GM12873 (cell line): ENCODE data around the gene SUMO3.

Experiments used
- TF ChIP-seq, protein P1 (sequence below): IDR thresholded peaks from 2 replicates; pipeline ENCODE4 v1.5.1; 2012; ENCODE audit warnings: low read depth, mild to moderate bottlenecking, moderate library complexity, low read length, control low read depth; ENCODE audit not compliant: insufficient read depth; ENCODE audit errors: missing control alignments

The SUMO3 gene

DNA sequence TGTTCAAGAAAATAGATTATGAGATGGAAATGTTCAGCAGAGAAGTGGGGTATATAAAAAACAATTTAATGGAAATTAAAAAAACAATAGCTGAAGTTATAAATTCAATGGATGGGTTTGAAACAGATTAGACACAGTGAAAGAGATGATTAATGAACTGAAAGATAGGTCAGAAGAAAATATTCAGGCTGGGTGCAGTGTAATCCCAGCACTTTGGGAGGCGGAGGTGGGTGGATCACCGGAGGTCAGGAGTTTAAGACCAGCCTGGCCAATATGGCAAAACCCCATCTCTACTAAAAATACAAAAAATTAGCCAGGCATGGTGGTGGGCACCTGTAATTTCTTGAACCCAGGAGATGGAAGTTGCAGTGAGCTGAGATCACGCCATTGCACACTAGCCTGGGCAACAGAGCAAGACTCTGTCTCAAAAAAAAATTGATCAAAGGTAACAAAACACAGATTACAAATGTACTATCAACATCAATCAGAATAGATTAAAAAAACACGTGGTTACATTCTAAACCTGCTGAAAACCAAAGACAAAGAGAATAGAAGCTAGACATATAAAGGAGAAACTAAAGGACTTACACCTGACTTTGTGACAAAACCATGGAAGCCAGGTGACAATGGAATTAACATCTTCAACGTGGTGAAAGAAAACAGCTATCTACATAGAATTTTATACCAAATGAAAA, 4.8 kb upstream of the SUMO3 start:
- TF ChIP-seq, protein P1, sequence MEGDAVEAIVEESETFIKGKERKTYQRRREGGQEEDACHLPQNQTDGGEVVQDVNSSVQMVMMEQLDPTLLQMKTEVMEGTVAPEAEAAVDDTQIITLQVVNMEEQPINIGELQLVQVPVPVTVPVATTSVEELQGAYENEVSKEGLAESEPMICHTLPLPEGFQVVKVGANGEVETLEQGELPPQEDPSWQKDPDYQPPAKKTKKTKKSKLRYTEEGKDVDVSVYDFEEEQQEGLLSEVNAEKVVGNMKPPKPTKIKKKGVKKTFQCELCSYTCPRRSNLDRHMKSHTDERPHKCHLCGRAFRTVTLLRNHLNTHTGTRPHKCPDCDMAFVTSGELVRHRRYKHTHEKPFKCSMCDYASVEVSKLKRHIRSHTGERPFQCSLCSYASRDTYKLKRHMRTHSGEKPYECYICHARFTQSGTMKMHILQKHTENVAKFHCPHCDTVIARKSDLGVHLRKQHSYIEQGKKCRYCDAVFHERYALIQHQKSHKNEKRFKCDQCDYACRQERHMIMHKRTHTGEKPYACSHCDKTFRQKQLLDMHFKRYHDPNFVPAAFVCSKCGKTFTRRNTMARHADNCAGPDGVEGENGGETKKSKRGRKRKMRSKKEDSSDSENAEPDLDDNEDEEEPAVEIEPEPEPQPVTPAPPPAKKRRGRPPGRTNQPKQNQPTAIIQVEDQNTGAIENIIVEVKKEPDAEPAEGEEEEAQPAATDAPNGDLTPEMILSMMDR = no peak

DNA sequence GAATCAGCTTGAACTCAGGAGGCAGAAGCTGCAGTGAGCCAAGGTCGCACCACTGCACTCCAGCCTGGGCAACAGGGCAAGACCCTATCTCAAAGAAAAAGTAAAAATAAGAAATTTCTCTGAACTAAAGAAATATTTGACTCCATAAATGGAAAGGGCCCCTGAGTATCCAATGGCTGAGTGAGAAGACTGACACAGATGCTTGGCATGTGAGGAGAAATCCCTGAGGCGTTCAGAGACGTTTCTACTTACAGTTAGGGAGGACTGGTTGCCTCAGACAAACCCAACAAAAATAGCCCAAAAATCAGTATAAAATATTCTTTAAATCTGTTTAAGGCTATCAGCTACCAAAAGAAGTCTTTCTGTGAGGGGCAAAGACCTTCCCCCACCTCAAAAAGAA, 3.0 kb upstream of the SUMO3 start:
- TF ChIP-seq, protein P1 = no peak

DNA sequence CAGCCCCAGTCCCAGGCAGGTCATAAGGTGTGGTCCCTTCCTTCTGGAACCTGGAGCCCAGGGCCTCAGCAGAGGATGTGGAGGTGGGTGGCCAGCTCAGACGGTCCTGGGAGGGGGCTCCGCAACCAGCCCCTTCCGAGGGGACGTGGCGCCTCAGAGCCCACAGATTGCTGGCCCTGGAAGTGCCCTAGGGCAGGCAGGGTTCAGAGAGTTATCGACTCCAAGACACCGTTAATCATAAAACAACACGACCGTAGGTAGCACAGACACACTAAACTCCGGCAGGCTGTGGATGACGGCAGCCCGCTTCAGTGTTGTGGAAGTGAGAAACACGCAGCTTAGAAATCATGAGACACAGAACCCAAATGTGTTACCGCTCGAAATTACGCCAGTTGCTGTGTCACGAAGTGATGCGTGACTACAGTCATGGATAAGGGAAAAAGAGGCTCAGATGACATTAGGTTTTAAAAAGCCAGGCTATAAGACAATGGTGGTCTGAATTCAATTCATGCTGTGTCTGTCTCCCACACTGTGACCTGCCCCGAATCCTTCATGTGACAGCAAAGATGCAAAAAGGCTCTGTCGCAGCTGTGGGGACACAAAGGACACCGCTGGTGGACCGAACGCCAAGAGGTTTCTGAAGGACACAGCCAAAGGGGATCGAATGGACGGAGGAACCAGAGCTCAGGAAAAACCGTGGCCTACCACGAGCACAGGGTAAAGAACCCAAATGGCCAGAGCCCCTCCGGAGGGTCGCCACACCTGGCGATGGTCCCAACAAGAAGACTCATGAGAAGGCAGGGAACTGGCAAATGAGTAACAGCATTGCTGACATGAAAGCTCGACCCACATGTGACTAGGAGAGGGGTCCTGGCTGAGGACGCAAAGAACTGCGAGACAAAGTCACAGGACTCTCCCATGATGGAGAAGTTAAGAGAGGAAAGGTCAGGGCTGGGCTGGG, 1.7 kb upstream of the SUMO3 start:
- TF ChIP-seq, protein P1 = no peak

DNA sequence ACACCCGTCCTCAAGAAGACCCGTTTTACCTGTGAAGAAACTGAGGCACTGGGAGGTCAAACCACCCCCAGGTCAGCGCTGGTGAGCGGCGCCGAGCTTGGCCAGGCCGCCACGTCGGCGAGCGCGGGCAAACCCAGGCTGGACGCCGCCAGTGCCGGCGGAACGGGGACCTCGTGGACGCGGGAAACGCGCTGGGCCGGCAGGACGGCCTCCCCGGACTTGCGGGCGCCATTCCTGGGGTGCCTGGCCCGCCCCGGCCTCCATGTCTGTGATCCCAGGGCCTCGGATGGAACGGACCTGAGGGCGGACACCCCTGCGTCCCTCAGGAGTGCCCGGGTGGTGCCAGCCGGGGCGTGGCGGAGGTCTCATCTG, 764 bp upstream of the SUMO3 start:
- TF ChIP-seq, protein P1 = no peak

DNA sequence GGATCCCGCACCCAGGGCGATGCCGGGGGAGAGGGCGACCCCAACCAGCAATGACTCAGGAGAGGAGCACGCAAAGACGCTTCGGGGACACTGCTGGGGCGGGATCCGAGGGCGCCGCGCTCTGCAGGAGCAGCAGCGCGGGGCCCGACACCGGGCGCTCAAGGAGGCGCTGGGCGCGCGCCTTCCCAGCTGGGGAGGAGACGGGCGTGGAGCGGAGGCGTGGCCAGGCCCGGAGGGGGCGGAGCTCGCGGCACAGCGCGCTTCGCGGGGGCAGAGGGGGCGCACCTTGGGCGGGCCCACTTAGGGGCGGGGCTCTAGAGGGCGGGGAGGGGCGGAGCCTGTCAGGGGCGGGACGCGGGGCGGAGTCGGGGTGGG, 369 bp downstream of the SUMO3 start:
- TF ChIP-seq, protein P1 = no peak

DNA sequence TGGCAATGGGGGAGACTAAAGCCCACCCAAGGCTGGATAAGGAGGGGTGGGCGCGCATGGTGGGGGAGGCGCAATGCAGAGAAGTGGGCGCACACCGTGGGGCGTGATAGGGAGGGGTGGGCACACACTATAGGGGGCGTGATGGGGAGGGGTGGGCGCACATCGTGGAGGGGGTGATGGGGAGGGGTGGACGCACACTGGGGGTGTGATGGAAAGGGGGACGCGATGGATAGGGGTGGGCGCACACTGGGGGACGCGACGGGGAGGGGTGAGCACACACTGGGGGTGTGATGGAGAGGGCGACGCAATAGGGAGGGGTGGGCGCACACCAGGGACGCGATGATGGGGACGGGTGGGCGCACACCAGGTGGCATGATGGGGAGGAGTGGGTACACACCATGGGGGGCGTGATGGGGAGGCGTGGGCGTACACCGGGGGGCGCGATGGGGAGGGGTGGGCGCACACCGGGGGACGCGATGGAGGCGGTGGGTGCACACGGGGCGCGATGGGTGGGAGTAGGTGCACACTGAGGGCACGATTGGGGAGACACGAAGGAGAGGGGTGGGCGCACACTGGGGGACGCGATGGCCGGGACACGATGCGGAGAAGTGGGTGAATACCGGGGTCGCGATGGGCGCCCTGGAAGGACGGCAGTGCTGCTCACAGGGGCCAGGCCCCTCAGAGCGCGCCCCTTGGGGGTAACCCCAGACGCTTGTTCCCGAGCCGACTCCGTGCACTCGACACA, 929 bp downstream of the SUMO3 start:
- TF ChIP-seq, protein P1 = no peak
